MCF 10A (cell line): Measurements from ENCODE around the gene FBLN2. TPM values are rescaled to one million over a fixed set of nuclear protein-coding genes. Genes with fewer than 3 reads are reported as not detected.

Source experiments
- BruUV-seq: library from RNA; stranded (reverse); fragments of 400-500 nt; replicated peaks from 2 replicates; lab custom pipeline; 2021; lab: Mats Ljungman, UMichigan
- CTCF ChIA-PET: fragments of 300-600 bp; sonication (Branson Sonifier 250); formaldehyde crosslinking; extraction: SDS; loops from one replicate; lab custom pipeline; 2021; ENCODE audit warnings: antibody characterized with exemption, inconsistent platforms; lab: Yijun Ruan, JAX
- POLR2A ChIA-PET: fragments of 300-600, 350-650 bp; sonication (Branson Sonifier 250); formaldehyde crosslinking; extraction: SDS; loops from one replicate; lab custom pipeline; 2020; ENCODE audit warnings: antibody characterized with exemption, inconsistent platforms; lab: Yijun Ruan, JAX
- DNase-seq: peaks from one replicate; pipeline ENCODE4 v3.0.0-alpha.2; 2018; ENCODE audit not compliant: unreplicated experiment
- H3K27ac Mint-ChIP-seq: one replicate; pipeline ENCODE4 v1.8.0; 2022; ENCODE audit warnings: mild to moderate bottlenecking, low read depth, mixed read lengths; ENCODE audit not compliant: unreplicated experiment
- H3K27me3 Mint-ChIP-seq: one replicate; pipeline ENCODE4 v1.8.0; 2022; ENCODE audit warnings: mixed read lengths; ENCODE audit not compliant: insufficient read depth, unreplicated experiment
- H3K36me3 Mint-ChIP-seq: one replicate; pipeline ENCODE4 v1.8.0; 2022; ENCODE audit warnings: mild to moderate bottlenecking, moderate library complexity, mixed read lengths; ENCODE audit not compliant: insufficient read depth, unreplicated experiment
- H3K4me1 Mint-ChIP-seq: one replicate; pipeline ENCODE4 v1.8.0; 2022; ENCODE audit warnings: mixed read lengths; ENCODE audit not compliant: insufficient read depth, unreplicated experiment
- H3K4me3 Mint-ChIP-seq: one replicate; pipeline ENCODE4 v1.8.0; 2022; ENCODE audit warnings: mild to moderate bottlenecking, moderate library complexity, mixed read lengths; ENCODE audit not compliant: unreplicated experiment
- H3K9me3 Mint-ChIP-seq: one replicate; pipeline ENCODE4 v1.8.0; 2022; ENCODE audit warnings: mixed read lengths; ENCODE audit not compliant: unreplicated experiment
- CTCF ChIP-seq: fragments of 200-600 bp; IDR thresholded peaks from one replicate; pipeline ENCODE4 v1.8.0; 2022; ENCODE audit warnings: antibody characterized with exemption, mild to moderate bottlenecking; ENCODE audit not compliant: unreplicated experiment
- intact Hi-C: fragments of 100-400 bp; cut with micrococcal nuclease; formaldehyde crosslinking; loops from 2 replicates; pipeline ENCODE4 v1.14.1; 2022
- total RNA-seq: library from RNA; stranded (reverse); gene quantifications from 2 replicates; pipeline ENCODE4 v1.2.3, GENCODE V29; 2022

Gene FBLN2
- total RNA-seq, 1 experiment from 2014 or later = not detected

- no peak for DNase-seq
- ChIA-PET CTCF (interaction anchor here (0.7 to 1.8 kb wide), 7 partner anchors 19 to 422 kb away, joined by 3 to 9 read pairs (median 4); no protein-coding TSS in a partner anchor), POLR2A (interaction anchor here (0.8 to 2.1 kb wide), 4 partner anchors 11 to 35 kb away, joined by 3 to 12 read pairs (median 7); partner anchors contain the start of gene HDAC11)
- intact Hi-C loops = no loop called here
- Mint-ChIP-seq H3K27ac (no peak overlapping the region), H3K9me3 (no peaks in the 10 kb centered on the region), H3K4me3 (no peak overlapping the region), H3K36me3 (no peaks in the 10 kb centered on the region), H3K27me3 (no peaks in the 10 kb centered on the region), H3K4me1 (peaks cover 26% of the 10 kb centered on the region)
- BruUV-seq = no TSS peak
- no peak for TF ChIP-seq CTCF
Measured at GRCh38 chr3:13514639-13515435, 34.1 kb upstream of the FBLN2 start.

GRCh38 chr3:13515786-13516759, 32.9 kb upstream of the FBLN2 start:
- H3K4me3 Mint-ChIP-seq = no peak overlapping the region
- intact Hi-C loops = no loop called here
- no peak for DNase-seq
- BruUV-seq = no TSS peak
- ChIA-PET POLR2A (interaction anchor here (0.6 kb wide), 1 partner anchor 1155 kb away, joined by 5 read pairs; no protein-coding TSS in a partner anchor), CTCF (interaction anchor here (1.1 to 1.3 kb wide), 4 partner anchors 17 to 424 kb away, joined by 4 to 5 read pairs (median 4); no protein-coding TSS in a partner anchor)
- H3K4me1 Mint-ChIP-seq = peaks cover 26% of the 10 kb centered on the region
- no peaks in the 10 kb centered on the region for H3K27me3 Mint-ChIP-seq
- H3K36me3 Mint-ChIP-seq = no peaks in the 10 kb centered on the region
- no peak overlapping the region for H3K27ac Mint-ChIP-seq
- no peak for TF ChIP-seq CTCF
- no peaks in the 10 kb centered on the region for H3K9me3 Mint-ChIP-seq

GRCh38 chr3:13516760-13517135, 32.2 kb upstream of the FBLN2 start:
- no peak for TF ChIP-seq CTCF
- no TSS peak for BruUV-seq
- no peaks in the 10 kb centered on the region for H3K27me3 Mint-ChIP-seq
- DNase-seq = no peak
- ChIA-PET CTCF (interaction anchor here (0.6 to 1.2 kb wide), 3 partner anchors 14 to 21 kb away, joined by 3 to 5 read pairs (median 4); no protein-coding TSS in a partner anchor), POLR2A (interaction anchor here (0.6 kb wide), 1 partner anchor 168 kb away, joined by 3 read pairs; no protein-coding TSS in a partner anchor)
- H3K36me3 Mint-ChIP-seq = no peaks in the 10 kb centered on the region
- intact Hi-C loops = no loop called here
- H3K4me1 Mint-ChIP-seq = peaks cover 26% of the 10 kb centered on the region
- H3K4me3 Mint-ChIP-seq = no peak overlapping the region
- no peak overlapping the region for H3K27ac Mint-ChIP-seq
- H3K9me3 Mint-ChIP-seq = peaks cover 6% of the 10 kb centered on the region
